Neuronal stem cell (in vitro differentiated cells): Measurements from ENCODE around the gene ULK4.
"Not testable (repeated sequence)": the region's sequence is repeated elsewhere in the genome, so short reads cannot be mapped to it uniquely, and the experiment has no call there.

Source experiments
- DNase-seq: peaks from one replicate; pipeline ENCODE4 v3.0.0-alpha.2; 2013; ENCODE audit warnings: low spot score
- H2AFZ ChIP-seq: one replicate; pipeline ENCODE4 v1.6.1; 2013; ENCODE audit warnings: mild to moderate bottlenecking, low read length, inconsistent platforms
- H2AK5ac ChIP-seq: 2 replicates; pipeline ENCODE4 v1.6.1; 2013; ENCODE audit warnings: low read depth, mild to moderate bottlenecking, inconsistent platforms, low read length, moderate library complexity, mixed read lengths
- H2BK120ac ChIP-seq: 2 replicates; pipeline ENCODE4 v1.6.1; 2013; ENCODE audit warnings: low read depth, mild to moderate bottlenecking, inconsistent platforms, low read length, moderate library complexity, mixed read lengths
- H2BK12ac ChIP-seq: one replicate; pipeline ENCODE4 v1.6.1; 2013; ENCODE audit warnings: low read length, inconsistent platforms
- H2BK15ac ChIP-seq: 2 replicates; pipeline ENCODE4 v1.6.1; 2013; ENCODE audit warnings: mild to moderate bottlenecking, low read length, inconsistent platforms, mixed read lengths
- H2BK5ac ChIP-seq: one replicate; pipeline ENCODE4 v1.6.1; 2013; ENCODE audit warnings: inconsistent platforms, mild to moderate bottlenecking, low read length, moderate library complexity
- H3K14ac ChIP-seq: one replicate; pipeline ENCODE4 v1.6.1; 2013; ENCODE audit warnings: low read length, inconsistent platforms
- H3K18ac ChIP-seq: 2 replicates; pipeline ENCODE4 v1.6.1; 2013; ENCODE audit warnings: low read length, inconsistent platforms
- H3K23ac ChIP-seq: 2 replicates; pipeline ENCODE4 v1.6.1; 2013; ENCODE audit warnings: low read depth, mild to moderate bottlenecking, mixed read lengths, low read length, inconsistent platforms; ENCODE audit not compliant: poor library complexity
- H3K27ac ChIP-seq: replicated peaks from 3 replicates; pipeline ENCODE4 v1.5.1; 2013; ENCODE audit warnings: low read length, inconsistent platforms
- H3K27me3 ChIP-seq, 3 experiments: 2 replicates each; pipeline ENCODE4 v1.6.1; 2013; ENCODE audit warnings: low read length in 3 of 3, mild to moderate bottlenecking in 2 of 3, inconsistent platforms in 1 of 3, low read depth in 1 of 3, mixed read lengths in 1 of 3, moderate library complexity in 1 of 3; ENCODE audit not compliant: control insufficient read depth in 3 of 3, insufficient read depth in 3 of 3
- H3K36me3 ChIP-seq, 2 donors: replicated peaks in 1 of 2; 2 replicates each; pipeline ENCODE4 v1.6.1; 2013; ENCODE audit warnings: low read length in 2 of 2; ENCODE audit not compliant: control insufficient read depth in 2 of 2, insufficient read depth in 2 of 2
- H3K4ac ChIP-seq: 2 replicates; pipeline ENCODE4 v1.6.1; 2013; ENCODE audit warnings: inconsistent platforms, mild to moderate bottlenecking, low read length, moderate library complexity
- H3K4me1 ChIP-seq, 2 donors: 1 replicate in 1 of 2; 2 replicates in 1 of 2; pipeline ENCODE4 v1.6.1; 2013; ENCODE audit warnings: low read length in 2 of 2, low read depth in 1 of 2; ENCODE audit not compliant: control insufficient read depth in 2 of 2, insufficient read depth in 1 of 2
- H3K4me2 ChIP-seq: one replicate; pipeline ENCODE4 v1.6.1; 2013; ENCODE audit warnings: mild to moderate bottlenecking, low read length, inconsistent platforms; ENCODE audit not compliant: insufficient read depth, poor library complexity, severe bottlenecking
- H3K4me3 ChIP-seq, 2 donors: 2 replicates each; pipeline ENCODE4 v1.5.1; 2013; ENCODE audit warnings: low read length in 2 of 2, mild to moderate bottlenecking in 2 of 2, inconsistent platforms in 1 of 2, moderate library complexity in 1 of 2
- H3K79me1 ChIP-seq: one replicate; pipeline ENCODE4 v1.6.1; 2013; ENCODE audit warnings: low read depth, mild to moderate bottlenecking, inconsistent platforms, low read length, moderate library complexity
- H3K9ac ChIP-seq: one replicate; pipeline ENCODE4 v1.6.1; 2013; ENCODE audit warnings: mild to moderate bottlenecking, low read depth, low read length, inconsistent platforms; ENCODE audit not compliant: poor library complexity
- H3K9me3 ChIP-seq, 2 donors: replicated peaks in 1 of 2; 2 replicates each; pipeline versions ENCODE3 to v1.6.1; 2013; ENCODE audit warnings: low read length in 2 of 2, mild to moderate bottlenecking in 2 of 2, inconsistent platforms in 1 of 2, low read depth in 1 of 2, mixed read lengths in 1 of 2, moderate library complexity in 1 of 2; ENCODE audit not compliant: control insufficient read depth in 2 of 2, insufficient read depth in 1 of 2
- H4K8ac ChIP-seq: one replicate; pipeline ENCODE4 v1.6.1; 2013; ENCODE audit warnings: low read depth, mild to moderate bottlenecking, inconsistent platforms, low read length, moderate library complexity
- H4K91ac ChIP-seq: one replicate; pipeline ENCODE4 v1.6.1; 2013; ENCODE audit warnings: low read length, low read depth, mild to moderate bottlenecking, inconsistent platforms; ENCODE audit not compliant: poor library complexity
- WGBS, 2 donors: extraction: QIAGEN DNeasy Blood & Tissue Kit; methylation state at CpG; one replicate each; pipeline ENCODE4 v1.1.7; 2013; ENCODE audit warnings: missing lambda C conversion rate in 2 of 2, mixed read lengths in 1 of 2; ENCODE audit not compliant: insufficient read length in 2 of 2, insufficient replicate concordance in 1 of 2; ENCODE audit errors: extremely low coverage in 2 of 2; 5-methylcytosine and 5-hydroxymethylcytosine counted together

Gene ULK4

GRCh38 chr3:41986561-41986960 lies 24.7 kb upstream of the ULK4 start:
- no peak overlapping the region for H3K18ac ChIP-seq
- no peak overlapping the region for H3K9ac ChIP-seq
- H3K36me3 ChIP-seq, result no peaks in the 10 kb centered on the region
- no peak overlapping the region for H2AFZ ChIP-seq
- no CpG with 5 or more reads among the region's 2 CpGs for WGBS, 2 donors
- no peak overlapping the region for H2BK15ac ChIP-seq
- no peak overlapping the region for H2BK120ac ChIP-seq
- H3K27ac ChIP-seq, result no peak overlapping the region
- no peaks in the 10 kb centered on the region for H3K9me3 ChIP-seq
- H3K4me2 ChIP-seq, result no peak overlapping the region
- no peaks in the 10 kb centered on the region for H3K79me1 ChIP-seq
- no peak overlapping the region for H2BK12ac ChIP-seq
- H3K4me1 ChIP-seq, result no peaks in the 10 kb centered on the region
- H4K91ac ChIP-seq, result no peak overlapping the region
- no peak overlapping the region for H3K14ac ChIP-seq
- H3K4me3 ChIP-seq, result no peak overlapping the region
- no peak overlapping the region for H4K8ac ChIP-seq
- no peak overlapping the region for H2BK5ac ChIP-seq
- H2AK5ac ChIP-seq, result no peak overlapping the region
- no peak for DNase-seq
- no peaks in the 10 kb centered on the region for H3K27me3 ChIP-seq
- H3K23ac ChIP-seq, result no peak overlapping the region
- H3K4ac ChIP-seq, result no peak overlapping the region

- no peak overlapping the region for H3K14ac ChIP-seq
- no peak overlapping the region for H2AK5ac ChIP-seq
- H3K4me2 ChIP-seq, result no peak overlapping the region
- H4K8ac ChIP-seq, result no peak overlapping the region
- no peak overlapping the region for H2BK5ac ChIP-seq
- WGBS, 2 donors, result no CpG with 5 or more reads among the region's 1 CpG
- H3K4me1 ChIP-seq, result no peaks in the 10 kb centered on the region
- H3K4ac ChIP-seq, result no peak overlapping the region
- no peak overlapping the region for H3K18ac ChIP-seq
- H2BK120ac ChIP-seq, result no peak overlapping the region
- H4K91ac ChIP-seq, result no peak overlapping the region
- H3K9ac ChIP-seq, result no peak overlapping the region
- no peaks in the 10 kb centered on the region for H3K9me3 ChIP-seq
- DNase-seq, result no peak
- no peak overlapping the region for H2BK15ac ChIP-seq
- H3K79me1 ChIP-seq, result no peaks in the 10 kb centered on the region
- no peak overlapping the region for H2BK12ac ChIP-seq
- no peak overlapping the region for H3K23ac ChIP-seq
- no peaks in the 10 kb centered on the region for H3K36me3 ChIP-seq
- no peak overlapping the region for H3K4me3 ChIP-seq
- H3K27me3 ChIP-seq, result no peaks in the 10 kb centered on the region
- no peak overlapping the region for H3K27ac ChIP-seq
- H2AFZ ChIP-seq, result no peak overlapping the region
These were observed 23.1 kb upstream of the ULK4 start for GRCh38 chr3:41985018-41985417.

GRCh38 chr3:41983091-41983490 lies 21.2 kb upstream of the ULK4 start:
- H3K14ac ChIP-seq, H2AK5ac ChIP-seq, H2BK5ac ChIP-seq, H2BK12ac ChIP-seq, H3K4me1 ChIP-seq, H3K18ac ChIP-seq, H3K9me3 ChIP-seq, H3K27ac ChIP-seq, H4K8ac ChIP-seq, H2BK15ac ChIP-seq, H3K79me1 ChIP-seq, H3K4ac ChIP-seq, H3K4me3 ChIP-seq, H3K23ac ChIP-seq, H3K27me3 ChIP-seq, H2AFZ ChIP-seq, H2BK120ac ChIP-seq, H3K4me2 ChIP-seq, H3K9ac ChIP-seq, H3K36me3 ChIP-seq, H4K91ac ChIP-seq, DNase-seq: not testable (repeated sequence)
- WGBS, 2 donors, result no CpG with 5 or more reads among the region's 32 CpGs

- H2BK12ac ChIP-seq, H2BK120ac ChIP-seq, H3K18ac ChIP-seq, H3K79me1 ChIP-seq, H4K91ac ChIP-seq, H3K23ac ChIP-seq, H2BK15ac ChIP-seq, H3K4me2 ChIP-seq, H2AK5ac ChIP-seq, H3K9me3 ChIP-seq, H4K8ac ChIP-seq, H3K36me3 ChIP-seq, H3K4me3 ChIP-seq, H3K4ac ChIP-seq, H3K4me1 ChIP-seq, H3K27me3 ChIP-seq, H2AFZ ChIP-seq, H3K14ac ChIP-seq, H3K9ac ChIP-seq, H2BK5ac ChIP-seq, DNase-seq, H3K27ac ChIP-seq: not testable (repeated sequence)
- no CpG with 5 or more reads among the region's 5 CpGs for WGBS, 2 donors
These were observed 15.5 kb upstream of the ULK4 start for GRCh38 chr3:41977401-41977800.
